ENCODE results near the gene NID1. TPM values are rescaled to one million over a fixed set of nuclear protein-coding genes. Genes with fewer than 3 reads are reported as not detected.
"Not testable (repeated sequence)": the region's sequence is repeated elsewhere in the genome, so short reads cannot be mapped to it uniquely, and the experiment has no call there.

NID1 gene
- total RNA-seq, 2 experiments from 2014 or later: not detected

DNA sequence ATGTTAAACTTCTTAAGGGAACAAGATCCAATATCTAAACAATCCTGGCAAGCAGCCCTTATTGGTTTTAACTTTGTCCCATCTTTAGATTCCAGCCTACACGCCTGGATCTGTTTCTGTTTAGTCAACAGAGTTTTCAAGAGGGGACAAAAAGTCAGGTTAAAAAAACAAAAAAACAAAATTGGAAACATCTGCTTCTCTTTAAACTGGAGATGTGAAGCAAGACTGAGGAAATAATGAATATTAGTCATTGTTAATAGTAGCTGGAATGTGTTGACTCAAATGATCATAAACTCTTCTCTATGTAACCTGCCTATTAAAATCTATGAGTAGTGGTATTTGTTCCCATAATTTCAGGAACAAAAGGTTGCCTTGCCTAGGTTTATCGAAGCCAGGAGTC lies 55.0 kb downstream of the NID1 start:
- Histone ChIP-seq H3K36me3 (ENCODE audit: insufficient read depth, low read length) (no peaks in the 10 kb centered on the region), H3K27ac (ENCODE audit: low read depth, low read length, poor library complexity, severe bottlenecking) (no peak overlapping the region), H3K79me2 (ENCODE audit: insufficient read depth, low read depth, low read length) (no peaks in the 10 kb centered on the region), H3K4me2 (ENCODE audit: low read length) (no peak overlapping the region), H4K20me1 (ENCODE audit: insufficient read depth, low read length) (no peaks in the 10 kb centered on the region), H3K9me2 (ENCODE audit: insufficient read depth, low read length) (no peaks in the 10 kb centered on the region), H3K4me1 (ENCODE audit: insufficient read depth, low read length, poor library complexity, severe bottlenecking) (no peaks in the 10 kb centered on the region), H2AFZ (ENCODE audit: low read length) (no peak overlapping the region), H3K9me3 (ENCODE audit: low read length) (no peaks in the 10 kb centered on the region), H3K4me3 (ENCODE audit: low read depth, low read length, poor library complexity, severe bottlenecking) (no peak overlapping the region)
- BruUV-seq (replicated peaks): no TSS peak
- DNase-seq (ENCODE audit: low spot score): no peak
- TF ChIP-seq, protein P1, sequence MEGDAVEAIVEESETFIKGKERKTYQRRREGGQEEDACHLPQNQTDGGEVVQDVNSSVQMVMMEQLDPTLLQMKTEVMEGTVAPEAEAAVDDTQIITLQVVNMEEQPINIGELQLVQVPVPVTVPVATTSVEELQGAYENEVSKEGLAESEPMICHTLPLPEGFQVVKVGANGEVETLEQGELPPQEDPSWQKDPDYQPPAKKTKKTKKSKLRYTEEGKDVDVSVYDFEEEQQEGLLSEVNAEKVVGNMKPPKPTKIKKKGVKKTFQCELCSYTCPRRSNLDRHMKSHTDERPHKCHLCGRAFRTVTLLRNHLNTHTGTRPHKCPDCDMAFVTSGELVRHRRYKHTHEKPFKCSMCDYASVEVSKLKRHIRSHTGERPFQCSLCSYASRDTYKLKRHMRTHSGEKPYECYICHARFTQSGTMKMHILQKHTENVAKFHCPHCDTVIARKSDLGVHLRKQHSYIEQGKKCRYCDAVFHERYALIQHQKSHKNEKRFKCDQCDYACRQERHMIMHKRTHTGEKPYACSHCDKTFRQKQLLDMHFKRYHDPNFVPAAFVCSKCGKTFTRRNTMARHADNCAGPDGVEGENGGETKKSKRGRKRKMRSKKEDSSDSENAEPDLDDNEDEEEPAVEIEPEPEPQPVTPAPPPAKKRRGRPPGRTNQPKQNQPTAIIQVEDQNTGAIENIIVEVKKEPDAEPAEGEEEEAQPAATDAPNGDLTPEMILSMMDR (conservative IDR thresholded peaks at IDR 0.05; ENCODE audit: low read length): no peak
- TF ChIP-seq EZH2phosphoT487 (IDR thresholded peaks at IDR 0.05; ENCODE audit: borderline replicate concordance, low read depth, low read length): no peak
- CTCF ChIA-PET (ENCODE audit: unreplicated experiment): no interaction called here
- POLR2A ChIA-PET: no interaction called here
- intact Hi-C loops (cut with micrococcal nuclease; ENCODE audit: unreplicated experiment): no loop called here

DNA sequence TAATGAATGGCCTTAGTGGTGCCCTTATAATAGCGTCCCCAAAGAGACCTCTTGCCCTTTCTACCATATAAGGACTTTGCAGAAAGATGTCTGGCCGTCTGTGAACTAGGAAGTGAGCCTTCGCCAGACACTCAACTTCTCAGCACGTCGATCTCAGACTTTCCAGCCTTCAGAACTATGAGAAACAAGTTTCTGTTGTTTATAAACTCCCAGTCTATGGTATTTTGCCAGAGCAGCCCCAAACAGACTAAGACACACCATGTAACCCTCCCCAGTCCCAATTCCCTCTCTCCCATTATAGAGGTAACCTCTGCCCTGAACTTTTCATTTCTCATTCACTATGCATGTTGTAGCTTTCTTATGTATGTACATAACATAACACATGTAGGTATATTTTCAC lies 55.7 kb downstream of the NID1 start:
- Histone ChIP-seq H4K20me1 (ENCODE audit: insufficient read depth, low read length) (no peaks in the 10 kb centered on the region), H2AFZ (ENCODE audit: low read length) (no peak overlapping the region), H3K36me3 (ENCODE audit: insufficient read depth, low read length) (no peaks in the 10 kb centered on the region), H3K9me3 (ENCODE audit: low read length) (no peaks in the 10 kb centered on the region), H3K79me2 (ENCODE audit: insufficient read depth, low read depth, low read length) (no peaks in the 10 kb centered on the region), H3K4me3 (ENCODE audit: low read depth, low read length, poor library complexity, severe bottlenecking) (no peak overlapping the region), H3K27ac (ENCODE audit: low read depth, low read length, poor library complexity, severe bottlenecking) (no peak overlapping the region), H3K4me1 (ENCODE audit: insufficient read depth, low read length, poor library complexity, severe bottlenecking) (no peaks in the 10 kb centered on the region), H3K9me2 (ENCODE audit: insufficient read depth, low read length) (no peaks in the 10 kb centered on the region), H3K4me2 (ENCODE audit: low read length) (no peak overlapping the region)
- no peak for TF ChIP-seq EZH2phosphoT487 (IDR thresholded peaks at IDR 0.05; ENCODE audit: borderline replicate concordance, low read depth, low read length)
- TF ChIP-seq, protein P1 (conservative IDR thresholded peaks at IDR 0.05; ENCODE audit: low read length): no peak
- DNase-seq (ENCODE audit: low spot score): no peak
- BruUV-seq (replicated peaks): no TSS peak
- CTCF ChIA-PET (ENCODE audit: unreplicated experiment): no interaction called here
- POLR2A ChIA-PET: no interaction called here
- intact Hi-C loops (cut with micrococcal nuclease; ENCODE audit: unreplicated experiment): no loop called here

DNA sequence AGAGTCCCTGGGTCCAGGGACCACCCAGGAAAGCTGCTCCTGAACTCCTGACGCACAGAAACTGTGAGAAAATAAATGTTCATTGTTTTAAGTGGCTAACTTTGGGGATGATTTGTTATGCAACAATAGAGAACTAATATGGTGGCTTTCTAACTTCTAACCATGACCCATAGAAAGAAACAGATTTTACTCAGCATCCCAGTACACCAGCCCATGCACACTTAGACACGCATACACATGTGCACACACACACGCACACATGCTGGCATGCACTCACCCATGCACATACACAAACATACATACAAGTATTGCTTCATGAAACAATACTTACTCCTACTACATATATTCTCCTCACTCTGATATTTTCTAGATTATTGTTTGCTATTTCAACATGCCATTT lies 57.1 kb downstream of the NID1 start:
- no peaks in the 10 kb centered on the region for H3K79me2 ChIP-seq (ENCODE audit: insufficient read depth, low read depth, low read length)
- ChIA-PET CTCF (ENCODE audit: unreplicated experiment) (no interaction called here), POLR2A (no interaction called here)
- no peak overlapping the region for H3K27ac ChIP-seq (ENCODE audit: low read depth, low read length, poor library complexity, severe bottlenecking)
- no peak for TF ChIP-seq EZH2phosphoT487 (IDR thresholded peaks at IDR 0.05; ENCODE audit: borderline replicate concordance, low read depth, low read length)
- TF ChIP-seq, protein P1 (conservative IDR thresholded peaks at IDR 0.05; ENCODE audit: low read length): no peak
- no peak overlapping the region for H3K4me2 ChIP-seq (ENCODE audit: low read length)
- H3K4me1 ChIP-seq (ENCODE audit: insufficient read depth, low read length, poor library complexity, severe bottlenecking): no peaks in the 10 kb centered on the region
- no peak for DNase-seq (ENCODE audit: low spot score)
- H3K9me3 ChIP-seq (ENCODE audit: low read length): no peaks in the 10 kb centered on the region
- H3K9me2 ChIP-seq (ENCODE audit: insufficient read depth, low read length): no peaks in the 10 kb centered on the region
- H4K20me1 ChIP-seq (ENCODE audit: insufficient read depth, low read length): no peaks in the 10 kb centered on the region
- H2AFZ ChIP-seq (ENCODE audit: low read length): no peak overlapping the region
- BruUV-seq (replicated peaks): no TSS peak
- intact Hi-C loops (cut with micrococcal nuclease; ENCODE audit: unreplicated experiment): no loop called here
- H3K4me3 ChIP-seq (ENCODE audit: low read depth, low read length, poor library complexity, severe bottlenecking): no peak overlapping the region
- no peaks in the 10 kb centered on the region for H3K36me3 ChIP-seq (ENCODE audit: insufficient read depth, low read length)

DNA sequence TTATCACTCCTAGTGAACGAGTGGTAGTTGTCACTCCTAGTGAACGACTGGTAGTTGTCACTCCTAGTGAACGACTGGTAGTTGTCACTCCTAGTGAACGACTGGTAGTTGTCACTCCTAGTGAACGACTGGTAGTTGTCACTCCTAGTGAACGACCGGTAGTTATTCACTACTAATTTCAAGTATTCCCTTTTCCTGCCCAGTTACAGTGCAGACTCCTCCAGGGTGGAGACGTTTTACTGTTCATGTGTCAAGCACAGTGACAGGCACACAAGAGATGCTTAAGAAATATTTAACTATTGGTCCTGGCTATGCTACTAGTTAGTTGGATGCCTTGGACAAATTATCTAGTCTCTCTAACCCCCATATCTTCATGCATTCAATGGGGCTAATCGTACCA lies 61.8 kb downstream of the NID1 start:
- H3K27ac ChIP-seq (ENCODE audit: low read depth, low read length, poor library complexity, severe bottlenecking); H3K4me2 ChIP-seq (ENCODE audit: low read length); H2AFZ ChIP-seq (ENCODE audit: low read length); H4K20me1 ChIP-seq (ENCODE audit: insufficient read depth, low read length); H3K4me3 ChIP-seq (ENCODE audit: low read depth, low read length, poor library complexity, severe bottlenecking); BruUV-seq (replicated peaks); POLR2A ChIA-PET; CTCF ChIA-PET (ENCODE audit: unreplicated experiment); DNase-seq (ENCODE audit: low spot score); H3K9me3 ChIP-seq (ENCODE audit: low read length); intact Hi-C loops (cut with micrococcal nuclease; ENCODE audit: unreplicated experiment); H3K4me1 ChIP-seq (ENCODE audit: insufficient read depth, low read length, poor library complexity, severe bottlenecking); H3K36me3 ChIP-seq (ENCODE audit: insufficient read depth, low read length); H3K9me2 ChIP-seq (ENCODE audit: insufficient read depth, low read length); H3K79me2 ChIP-seq (ENCODE audit: insufficient read depth, low read depth, low read length): not testable (repeated sequence)

Data from OCI-LY7 (cell line).